Cerebellar nuclear complex (tissue), 1 donor: ENCODE results near the gene GNG12.
"Not testable (repeated sequence)": the region's sequence is repeated elsewhere in the genome, so short reads cannot be mapped to it uniquely, and the experiment has no call there.

Experiments
- DNase-seq, 2 experiments: peaks; one replicate each; lab custom pipeline; 2025; lab: John Stamatoyannopoulos, UW

GNG12 gene

DNA sequence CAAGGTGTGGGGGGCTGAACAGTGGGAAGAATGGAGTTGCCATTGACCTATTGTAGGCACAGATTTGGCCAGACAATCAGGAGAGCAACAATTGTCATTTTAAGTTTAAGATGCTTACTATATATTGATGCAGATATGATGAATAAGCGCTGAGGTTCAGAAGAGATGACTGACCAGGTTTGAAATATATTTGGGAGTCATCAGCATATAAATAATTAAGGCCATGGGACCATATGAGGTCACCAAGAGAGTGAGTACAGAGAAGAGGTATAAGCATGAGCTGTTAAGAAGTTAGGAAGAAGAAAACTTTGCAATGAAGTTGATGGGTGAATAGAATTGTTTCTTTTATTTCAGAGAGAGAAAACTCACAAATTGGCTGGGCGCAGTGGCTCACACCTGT, 152.8 kb downstream of the GNG12 start:
- DNase-seq: no peak

DNA sequence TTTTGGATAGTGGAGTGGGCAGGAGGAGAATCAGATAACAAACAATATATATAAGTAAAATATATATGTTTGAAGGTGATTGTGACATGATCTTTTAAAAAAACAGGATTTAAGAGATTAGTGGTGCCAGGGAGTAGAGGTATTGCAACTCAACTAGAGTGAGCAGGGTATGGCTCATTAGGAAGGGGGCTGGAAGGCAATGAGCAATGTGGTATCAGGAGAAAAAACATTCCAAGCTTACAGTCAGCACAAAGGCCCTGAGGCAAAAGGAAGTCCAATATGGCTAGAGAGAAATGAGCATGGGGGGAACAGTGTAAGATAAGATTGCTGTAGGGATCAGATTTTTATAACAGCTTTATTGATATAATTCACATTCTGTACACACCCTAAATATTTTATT, 153.6 kb downstream of the GNG12 start:
- DNase-seq: no peak

DNA sequence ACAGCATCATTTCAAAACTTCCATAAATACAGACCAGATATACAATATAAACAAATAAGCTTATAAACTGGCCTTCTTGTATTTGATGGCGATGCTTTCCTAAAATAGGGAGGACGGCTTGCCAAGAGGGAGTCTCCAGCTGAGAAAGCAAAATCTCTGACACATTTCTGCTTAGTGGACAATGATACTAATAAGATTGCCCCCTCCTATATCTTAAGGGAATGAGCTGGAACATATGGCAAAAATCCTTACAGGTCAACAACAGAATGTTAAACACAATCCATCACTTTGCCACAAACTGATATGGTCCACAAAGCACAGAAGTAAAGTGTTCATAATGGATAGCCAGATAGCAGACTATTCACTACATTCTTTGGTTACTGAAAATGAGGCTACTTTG, 155.3 kb downstream of the GNG12 start:
- no peak for DNase-seq

DNA sequence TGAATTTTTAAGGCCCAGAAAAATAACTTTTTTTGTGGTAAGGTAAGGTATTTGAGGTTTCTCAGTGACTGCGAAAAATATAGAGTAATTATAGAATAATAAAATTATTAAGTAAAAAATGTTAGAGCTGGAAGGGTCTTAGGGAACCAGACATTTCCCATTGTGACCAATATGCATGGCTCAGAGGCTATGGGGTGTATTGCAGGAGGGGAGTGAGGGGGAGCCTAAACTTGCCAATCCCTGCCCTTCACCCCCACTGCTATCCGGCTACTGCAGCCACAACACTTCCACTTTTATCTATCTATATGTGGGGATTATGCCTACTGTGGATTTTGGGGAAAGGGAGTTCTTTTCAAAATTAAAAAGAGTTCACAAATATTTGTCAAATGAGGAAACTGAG, 155.9 kb downstream of the GNG12 start:
- DNase-seq: no peak

DNA sequence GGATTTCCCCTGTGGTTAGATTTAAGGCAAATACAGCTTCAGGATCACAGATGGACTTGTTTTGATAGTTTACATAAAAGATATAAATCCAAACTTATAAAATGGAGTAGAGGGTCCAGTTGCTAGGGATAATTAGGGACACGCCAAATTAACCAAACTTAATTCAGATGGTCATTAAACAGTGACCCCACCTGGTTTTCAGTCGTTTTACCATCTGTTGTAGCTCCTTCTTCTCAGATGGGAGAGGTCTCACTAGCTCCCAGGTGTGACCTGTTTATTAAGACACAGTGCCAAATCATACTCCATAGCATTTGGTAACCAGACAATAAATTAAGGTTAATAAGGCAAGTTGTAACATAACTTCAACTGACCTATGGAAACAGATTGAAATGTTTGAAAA, 156.3 kb downstream of the GNG12 start:
- DNase-seq: no peak

DNA sequence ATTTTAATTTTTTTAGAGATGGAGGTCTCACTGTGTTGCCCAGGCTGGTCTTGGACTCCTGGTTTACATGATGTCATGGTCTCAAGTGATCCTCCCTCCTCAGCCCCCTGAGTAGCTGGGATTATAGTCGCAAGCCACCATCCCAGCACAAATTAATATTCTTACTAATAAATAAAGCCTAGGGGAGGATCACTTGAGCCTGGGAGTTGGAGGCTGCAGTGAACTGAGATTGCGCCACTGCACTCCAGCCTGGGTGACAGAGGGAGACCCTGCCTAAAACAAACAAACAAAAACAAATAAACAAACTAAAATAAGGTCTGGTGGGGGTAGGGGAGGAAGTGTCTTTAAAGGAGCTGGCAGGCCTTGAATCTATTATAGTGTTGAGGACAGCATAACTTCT, 157.0 kb downstream of the GNG12 start:
- DNase-seq: no peak

DNA sequence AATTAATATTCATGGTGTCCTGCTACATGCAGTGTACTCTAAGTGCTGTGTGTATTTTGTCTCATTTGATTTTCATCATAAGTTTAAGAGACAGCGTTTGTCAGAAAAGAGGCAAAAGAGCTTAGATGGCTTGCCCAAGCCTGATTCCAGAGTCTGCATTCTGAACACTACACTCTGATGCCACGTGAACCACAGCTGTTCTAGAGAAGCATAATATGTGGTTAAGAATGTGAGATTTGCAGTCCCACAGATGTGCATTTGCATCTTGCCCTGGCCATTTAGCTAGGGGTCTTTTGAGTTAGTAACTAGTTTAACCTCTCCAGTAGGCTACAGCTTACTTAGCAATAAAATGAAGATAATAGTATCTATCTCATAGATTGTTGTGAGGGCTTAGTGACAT, 157.5 kb downstream of the GNG12 start:
- DNase-seq: no peak

DNA sequence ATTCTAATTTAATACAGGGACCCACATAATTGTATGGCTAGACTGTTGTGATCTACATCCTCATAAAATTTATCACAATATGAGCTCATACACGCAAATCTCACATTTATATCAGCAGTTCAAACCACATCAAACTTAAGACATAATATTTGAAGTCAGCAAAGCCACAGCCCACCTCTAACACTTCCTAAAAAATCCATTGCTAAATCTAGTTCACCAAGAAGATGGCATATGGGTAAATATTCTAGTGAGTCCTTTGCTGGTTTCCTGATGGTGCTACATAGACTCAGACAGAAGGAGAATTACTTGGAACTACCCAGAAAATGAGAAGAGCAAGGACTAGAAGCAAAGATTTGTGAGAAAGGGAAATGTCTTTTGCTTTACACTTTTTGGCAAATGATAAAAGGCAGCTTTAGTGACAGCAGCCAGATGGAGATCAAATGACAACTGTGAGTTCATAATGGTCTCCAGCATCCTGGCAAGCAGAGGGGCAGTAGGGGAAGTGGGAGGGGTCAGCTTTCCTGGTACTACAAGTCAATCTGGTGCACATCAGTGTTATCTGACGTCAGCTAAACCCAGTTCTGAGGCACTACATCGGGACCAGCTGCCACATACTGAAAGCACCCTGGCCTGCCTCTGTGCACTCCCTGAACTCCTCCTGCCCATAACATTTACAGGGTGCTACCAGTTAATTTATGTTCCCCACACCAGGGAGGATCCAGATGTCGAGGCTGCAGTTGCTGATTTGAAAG, 158.8 kb downstream of the GNG12 start:
- DNase-seq: no peak

DNA sequence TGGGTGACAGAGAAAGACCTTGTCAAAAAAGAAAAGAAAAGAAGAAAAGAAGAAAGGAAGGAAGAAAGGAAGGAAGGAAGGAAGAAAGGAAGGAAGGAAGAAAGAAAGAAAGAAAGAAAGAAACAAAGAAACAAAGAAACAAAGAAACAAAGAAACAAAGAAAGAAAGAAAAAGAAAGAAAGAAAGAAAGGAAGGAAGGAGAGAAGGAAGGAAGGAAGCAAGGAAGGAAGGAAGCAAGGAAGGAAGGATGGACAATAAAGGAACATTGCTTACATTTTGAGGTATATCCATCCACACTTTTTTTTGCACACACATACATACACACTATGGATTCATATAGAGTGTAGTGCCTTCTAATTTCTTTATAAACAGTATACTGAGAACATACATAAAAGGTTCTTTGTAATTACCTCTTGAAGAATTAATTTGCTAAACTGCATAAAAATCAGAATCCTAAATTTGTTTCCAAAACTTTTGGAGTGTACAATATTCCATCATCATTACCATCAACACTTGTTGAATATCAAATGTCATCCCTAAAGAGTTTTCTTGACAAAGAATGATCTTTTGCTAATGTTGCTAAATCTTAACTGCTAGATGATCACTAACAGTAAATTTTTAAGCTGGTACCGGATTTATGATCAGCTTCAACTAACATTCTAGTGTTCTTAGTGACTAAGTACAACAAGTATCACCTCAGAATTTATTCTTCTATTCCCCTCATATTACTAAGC, 159.6 kb downstream of the GNG12 start:
- no peak for DNase-seq

DNA sequence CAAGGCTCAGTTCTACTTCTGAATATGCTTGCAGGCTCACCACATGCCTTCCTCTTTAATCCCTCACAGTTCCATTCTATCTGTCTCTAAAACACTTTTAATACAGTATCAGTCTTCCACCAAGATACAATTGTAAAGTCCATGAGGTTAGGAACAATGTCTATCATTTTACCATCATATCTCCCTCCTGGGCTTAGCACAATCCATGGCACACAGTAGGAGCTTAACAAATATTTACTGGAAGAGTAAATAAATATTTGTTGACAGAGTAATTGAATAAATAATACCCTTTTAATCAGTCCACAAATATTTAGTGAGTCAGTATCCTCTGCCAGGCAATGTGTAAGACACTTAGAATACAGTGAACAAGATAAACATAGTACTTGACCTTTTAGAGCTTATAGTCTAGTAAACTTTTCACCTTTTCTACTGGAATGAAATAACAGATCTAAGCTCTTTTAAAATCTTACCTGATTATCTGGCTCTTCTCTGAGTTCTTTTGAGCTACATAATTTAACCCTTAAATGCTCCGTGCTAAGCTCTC, 160.9 kb downstream of the GNG12 start:
- no peak for DNase-seq

DNA sequence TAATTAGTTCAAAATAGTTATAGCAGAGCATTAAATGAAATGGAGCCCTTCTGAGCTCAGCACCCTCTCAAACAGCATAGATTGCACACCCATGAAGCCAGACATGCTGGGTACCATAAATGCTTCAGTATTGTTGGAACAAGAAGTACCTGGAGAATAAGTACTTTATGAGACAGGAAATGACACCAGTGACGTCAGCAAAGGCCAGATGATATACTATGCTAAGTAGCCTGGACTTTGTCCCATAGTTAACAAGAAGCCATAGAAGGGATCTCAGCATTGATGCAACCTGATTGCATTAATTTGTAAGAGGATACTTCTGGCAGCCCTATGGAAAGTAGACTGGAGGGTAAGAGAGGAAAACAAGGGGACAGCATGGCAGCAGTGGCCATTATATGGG, 164.6 kb downstream of the GNG12 start:
- no peak for DNase-seq

DNA sequence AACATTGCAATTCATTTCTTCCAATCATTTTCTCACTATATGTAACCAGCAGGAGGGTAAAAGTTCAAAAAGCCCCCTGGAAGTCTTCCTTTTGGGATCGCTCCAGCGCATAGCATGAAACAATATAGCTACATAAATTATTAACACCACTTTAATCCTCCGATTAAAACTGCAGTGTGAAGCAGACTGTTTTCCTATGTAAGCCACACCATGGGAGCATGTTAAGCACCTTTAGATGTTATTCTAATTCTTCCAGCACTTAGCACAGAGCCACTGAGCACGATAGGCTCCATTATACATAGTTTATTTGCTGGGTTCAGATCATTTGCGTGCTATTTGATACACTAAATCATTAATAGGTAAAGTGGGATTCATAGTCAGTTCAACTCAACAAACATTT, 166.6 kb downstream of the GNG12 start:
- no peak for DNase-seq

DNA sequence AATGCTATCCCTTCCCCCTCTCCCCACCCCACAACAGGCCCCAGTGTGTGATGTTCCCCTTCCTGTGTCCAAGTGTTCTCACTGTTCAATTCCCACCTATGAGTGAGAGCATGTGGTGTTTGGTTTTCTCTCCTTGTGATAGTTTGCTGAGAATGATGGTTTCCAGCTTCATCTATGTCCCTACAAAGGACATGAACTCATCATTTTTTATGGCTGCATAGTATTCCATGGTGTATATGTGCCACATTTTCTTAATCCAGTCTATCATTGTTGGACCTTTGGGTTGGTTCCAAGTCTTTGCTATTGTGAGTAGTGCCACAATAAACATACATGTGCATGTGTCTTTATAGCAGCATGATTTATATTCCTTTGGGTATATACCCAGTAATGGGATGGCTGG, 168.0 kb downstream of the GNG12 start:
- not testable (repeated sequence) for DNase-seq

DNA sequence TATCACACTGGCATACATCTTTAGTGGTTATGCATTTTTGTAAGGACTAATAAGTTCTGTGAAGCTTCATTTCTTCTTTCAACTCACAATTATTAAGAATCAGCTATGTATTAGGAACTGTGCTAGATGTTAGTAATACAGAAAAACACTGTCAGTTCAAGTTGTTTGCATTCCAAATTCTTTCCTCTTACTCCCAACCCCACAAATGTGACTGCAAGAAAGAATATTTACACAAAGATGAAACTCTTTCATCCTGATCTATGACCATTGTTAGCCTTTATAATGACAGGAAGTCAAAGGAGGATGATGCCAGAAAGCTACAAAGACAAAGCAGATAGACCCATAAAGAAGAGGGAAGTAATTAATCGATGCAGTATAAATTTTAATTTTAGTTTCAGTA, 169.2 kb downstream of the GNG12 start:
- DNase-seq: no peak

DNA sequence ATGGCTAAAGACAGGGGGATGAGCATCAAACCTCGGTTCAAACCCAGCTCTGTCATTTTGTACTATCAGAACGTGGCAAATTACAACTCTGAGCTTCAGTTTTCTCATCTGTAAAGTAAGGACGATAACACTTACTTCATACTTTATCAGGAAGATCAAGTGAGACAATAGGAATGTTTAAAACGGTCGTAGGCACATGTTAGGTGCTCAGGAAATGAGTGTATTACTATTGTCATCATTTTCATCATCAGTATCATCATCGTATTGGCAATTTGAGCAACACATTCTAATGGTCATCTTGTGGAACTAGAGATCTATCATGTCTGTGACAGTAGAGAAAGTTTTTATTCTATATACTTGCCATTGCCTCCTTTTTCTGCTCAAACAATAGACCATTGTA, 170.4 kb downstream of the GNG12 start:
- no peak for DNase-seq

DNA sequence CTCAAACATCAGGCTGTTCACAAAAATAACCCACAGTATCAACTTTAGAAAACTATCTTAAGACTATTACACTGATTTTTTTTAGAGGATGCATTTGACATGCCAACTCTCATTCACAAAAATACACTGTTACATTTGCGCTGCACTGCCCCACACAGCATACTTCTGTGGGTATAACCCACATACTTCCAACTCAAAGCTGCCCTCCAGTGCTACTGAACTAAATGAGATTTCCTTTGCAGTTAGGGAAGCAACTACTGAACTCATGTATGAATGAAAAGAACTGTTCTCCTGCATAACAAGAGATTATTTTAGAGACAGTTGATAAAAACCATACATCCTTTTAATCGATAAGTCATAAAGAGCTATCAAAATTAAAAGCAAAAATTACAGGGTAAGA, 174.0 kb downstream of the GNG12 start:
- no peak for DNase-seq

DNA sequence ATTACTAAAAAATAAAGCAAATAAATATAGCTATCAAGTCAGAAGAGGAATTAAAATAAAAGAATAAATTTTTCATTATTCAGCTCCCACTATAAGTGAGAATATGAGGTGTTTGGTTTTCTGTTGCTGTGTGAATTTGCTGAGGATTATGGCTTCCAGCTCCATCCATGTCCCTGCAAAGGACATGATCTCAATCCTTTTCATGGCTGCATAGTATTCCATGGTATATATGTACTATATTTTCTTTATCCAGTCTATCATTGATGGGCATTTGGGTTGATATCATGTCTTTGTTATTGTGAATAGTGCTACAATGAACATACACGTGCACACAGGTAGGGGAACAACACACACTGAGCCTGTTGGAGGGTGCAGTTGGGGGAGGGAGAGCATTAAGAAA, 176.1 kb downstream of the GNG12 start:
- not testable (repeated sequence) for DNase-seq

DNA sequence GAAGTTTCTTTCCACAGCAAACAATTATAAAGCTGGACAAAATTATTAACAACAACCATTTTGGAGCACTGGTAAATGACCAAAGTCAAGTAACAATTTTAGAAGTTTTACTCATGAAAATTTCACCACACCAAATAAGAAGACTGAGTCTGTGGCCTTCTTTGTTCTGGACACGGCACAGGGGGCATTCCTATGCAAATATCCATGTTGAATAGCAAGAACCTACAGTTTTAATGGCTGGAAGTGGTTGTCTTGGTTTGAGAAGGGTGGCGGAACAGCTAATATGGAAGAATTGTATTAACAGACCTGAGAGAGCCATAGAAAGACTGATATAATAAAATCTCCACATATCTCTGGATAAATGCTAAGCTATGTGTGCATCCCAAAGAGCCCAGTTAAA, 177.7 kb downstream of the GNG12 start:
- DNase-seq: no peak

DNA sequence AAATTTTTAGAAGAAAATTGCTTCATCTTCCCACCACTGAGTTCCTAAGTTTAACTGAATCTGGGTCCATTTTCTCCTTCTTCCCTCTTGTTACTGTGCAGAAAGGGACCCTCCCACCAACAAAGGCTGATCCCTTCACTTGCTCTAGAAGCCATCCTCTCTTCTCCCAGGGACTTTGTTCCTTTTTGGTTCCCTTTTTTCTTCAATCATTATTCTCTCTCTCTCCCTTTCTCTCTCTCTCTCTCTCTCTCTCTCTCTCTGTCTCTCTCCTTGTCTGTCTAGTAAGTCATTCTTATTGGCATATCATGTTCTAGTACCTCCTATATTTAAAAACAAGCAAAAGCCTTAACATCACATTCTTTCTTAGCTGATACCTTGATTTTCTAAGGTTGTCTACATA, 180.0 kb downstream of the GNG12 start:
- DNase-seq: no peak

DNA sequence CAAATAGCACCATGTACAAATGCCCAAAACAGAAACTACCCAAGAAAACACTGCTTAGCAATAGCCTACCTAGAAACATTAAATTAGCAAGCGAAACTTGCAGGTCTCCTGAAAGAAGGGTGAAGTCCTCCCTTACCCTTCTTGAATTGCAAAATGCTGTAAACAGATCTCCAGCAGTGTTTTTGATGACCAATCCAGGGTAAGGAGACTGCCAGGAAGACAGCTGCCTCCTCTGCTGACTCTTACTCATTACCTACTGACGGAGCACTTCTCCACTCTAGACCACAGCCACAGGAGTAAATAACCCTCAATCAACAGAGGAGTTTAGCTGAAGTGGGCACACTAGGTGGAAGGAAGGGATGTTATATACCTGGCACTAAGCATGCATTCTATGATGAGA, 180.5 kb downstream of the GNG12 start:
- DNase-seq: no peak
